GM23338 (cell line): Measurements from ENCODE around the gene RCOR3.

Experiments used
- CREB1 ChIP-seq: fragments of 250-450 bp; sonication (Bioruptor Pico); IDR thresholded peaks from 2 replicates; pipeline ENCODE4 v1.5.0; 2020; ENCODE audit warnings: low read depth, mild to moderate bottlenecking, moderate library complexity
- EZH2 ChIP-seq: fragments of 200-600 bp; sonication (generic); IDR thresholded peaks from one replicate; pipeline ENCODE4 v1.8.0; 2017; ENCODE audit warnings: antibody characterized with exemption, mild to moderate bottlenecking, low read depth; ENCODE audit not compliant: unreplicated experiment
- EZH2phosphoT487 ChIP-seq: fragments of 200-600 bp; sonication (generic); IDR thresholded peaks from one replicate; pipeline ENCODE4 v1.8.1; 2018; ENCODE audit warnings: antibody characterized with exemption; ENCODE audit not compliant: unreplicated experiment
- JUNB ChIP-seq: IDR thresholded peaks from one replicate; pipeline ENCODE4 v1.6.1; 2016; ENCODE audit warnings: antibody characterized with exemption; ENCODE audit not compliant: unreplicated experiment
- NANOG ChIP-seq: IDR thresholded peaks from 2 replicates; pipeline ENCODE4 v1.6.1; 2016; ENCODE audit warnings: antibody characterized with exemption, borderline replicate concordance
- POLR2AphosphoS5 ChIP-seq: IDR thresholded peaks from 2 replicates; pipeline ENCODE4 v1.6.1; 2016; ENCODE audit warnings: antibody characterized with exemption, low read depth
- ZNF114 ChIP-seq: fragments of 250-450 bp; sonication (Bioruptor Pico); IDR thresholded peaks from 2 replicates; pipeline ENCODE4 v1.5.0; 2020; ENCODE audit warnings: mild to moderate bottlenecking, moderate library complexity
- ZNF331 ChIP-seq: fragments of 250-450 bp; sonication (Bioruptor Pico); IDR thresholded peaks from 2 replicates; pipeline ENCODE4 v1.5.0; 2020; ENCODE audit warnings: low read depth, mild to moderate bottlenecking, moderate library complexity
- TF ChIP-seq, protein P1 (sequence below), 2 experiments: fragments of 200-600 bp in 1 of 2; sonication (generic) in 1 of 2; conservative IDR thresholded peaks; 2 replicates each; pipeline versions ENCODE4 v1.5.1 to v1.6.1; 2016 to 2017; ENCODE audit warnings: antibody characterized with exemption in 2 of 2, low read depth in 2 of 2, mild to moderate bottlenecking in 2 of 2, moderate library complexity in 1 of 2
- TF ChIP-seq, protein P2 (sequence below): IDR thresholded peaks from one replicate; pipeline ENCODE4 v1.6.1; 2018; ENCODE audit warnings: antibody characterized with exemption; ENCODE audit not compliant: unreplicated experiment
- TF ChIP-seq, protein P3 (sequence below): IDR thresholded peaks from 2 replicates; pipeline ENCODE4 v1.6.1; 2016; ENCODE audit warnings: antibody characterized with exemption
- TF ChIP-seq, protein P4 (sequence below): fragments of 250-450 bp; sonication (Bioruptor Pico); IDR thresholded peaks from 2 replicates; pipeline ENCODE4 v1.5.0; 2020; ENCODE audit warnings: mild to moderate bottlenecking, moderate library complexity

DNA sequence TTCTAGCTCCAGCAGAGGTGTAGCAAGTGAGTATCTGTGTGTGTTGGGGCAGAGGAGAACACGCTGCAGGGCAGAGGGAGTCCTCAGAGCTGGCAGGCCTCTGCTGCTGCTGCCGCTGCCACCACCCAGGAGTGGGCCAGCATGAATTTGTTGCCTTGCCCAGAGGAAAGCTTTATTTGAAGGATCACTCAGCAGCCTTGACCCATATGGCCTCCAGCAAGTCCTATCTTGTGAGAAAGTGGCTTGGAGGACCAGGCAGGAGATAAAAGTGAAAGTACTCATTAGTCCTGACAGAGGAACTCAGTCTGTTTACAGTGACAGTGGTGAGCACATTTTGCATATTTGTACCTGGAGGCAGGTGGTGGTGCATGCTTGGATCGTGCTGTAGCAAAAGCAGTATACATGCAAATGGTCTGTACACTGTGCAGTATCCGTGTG is 70.6 kb downstream of the RCOR3 start:
- TF ChIP-seq, protein P1, sequence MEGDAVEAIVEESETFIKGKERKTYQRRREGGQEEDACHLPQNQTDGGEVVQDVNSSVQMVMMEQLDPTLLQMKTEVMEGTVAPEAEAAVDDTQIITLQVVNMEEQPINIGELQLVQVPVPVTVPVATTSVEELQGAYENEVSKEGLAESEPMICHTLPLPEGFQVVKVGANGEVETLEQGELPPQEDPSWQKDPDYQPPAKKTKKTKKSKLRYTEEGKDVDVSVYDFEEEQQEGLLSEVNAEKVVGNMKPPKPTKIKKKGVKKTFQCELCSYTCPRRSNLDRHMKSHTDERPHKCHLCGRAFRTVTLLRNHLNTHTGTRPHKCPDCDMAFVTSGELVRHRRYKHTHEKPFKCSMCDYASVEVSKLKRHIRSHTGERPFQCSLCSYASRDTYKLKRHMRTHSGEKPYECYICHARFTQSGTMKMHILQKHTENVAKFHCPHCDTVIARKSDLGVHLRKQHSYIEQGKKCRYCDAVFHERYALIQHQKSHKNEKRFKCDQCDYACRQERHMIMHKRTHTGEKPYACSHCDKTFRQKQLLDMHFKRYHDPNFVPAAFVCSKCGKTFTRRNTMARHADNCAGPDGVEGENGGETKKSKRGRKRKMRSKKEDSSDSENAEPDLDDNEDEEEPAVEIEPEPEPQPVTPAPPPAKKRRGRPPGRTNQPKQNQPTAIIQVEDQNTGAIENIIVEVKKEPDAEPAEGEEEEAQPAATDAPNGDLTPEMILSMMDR (conservative IDR thresholded peaks at IDR 0.05; ENCODE audit: low read depth in 2 of 2) = no peak
- TF ChIP-seq POLR2AphosphoS5 = no peak
- no peak for TF ChIP-seq EZH2
- TF ChIP-seq EZH2phosphoT487 = no peak
- no peak for TF ChIP-seq ZNF114 (CRISPR knock-in tag)
- TF ChIP-seq, protein P2, sequence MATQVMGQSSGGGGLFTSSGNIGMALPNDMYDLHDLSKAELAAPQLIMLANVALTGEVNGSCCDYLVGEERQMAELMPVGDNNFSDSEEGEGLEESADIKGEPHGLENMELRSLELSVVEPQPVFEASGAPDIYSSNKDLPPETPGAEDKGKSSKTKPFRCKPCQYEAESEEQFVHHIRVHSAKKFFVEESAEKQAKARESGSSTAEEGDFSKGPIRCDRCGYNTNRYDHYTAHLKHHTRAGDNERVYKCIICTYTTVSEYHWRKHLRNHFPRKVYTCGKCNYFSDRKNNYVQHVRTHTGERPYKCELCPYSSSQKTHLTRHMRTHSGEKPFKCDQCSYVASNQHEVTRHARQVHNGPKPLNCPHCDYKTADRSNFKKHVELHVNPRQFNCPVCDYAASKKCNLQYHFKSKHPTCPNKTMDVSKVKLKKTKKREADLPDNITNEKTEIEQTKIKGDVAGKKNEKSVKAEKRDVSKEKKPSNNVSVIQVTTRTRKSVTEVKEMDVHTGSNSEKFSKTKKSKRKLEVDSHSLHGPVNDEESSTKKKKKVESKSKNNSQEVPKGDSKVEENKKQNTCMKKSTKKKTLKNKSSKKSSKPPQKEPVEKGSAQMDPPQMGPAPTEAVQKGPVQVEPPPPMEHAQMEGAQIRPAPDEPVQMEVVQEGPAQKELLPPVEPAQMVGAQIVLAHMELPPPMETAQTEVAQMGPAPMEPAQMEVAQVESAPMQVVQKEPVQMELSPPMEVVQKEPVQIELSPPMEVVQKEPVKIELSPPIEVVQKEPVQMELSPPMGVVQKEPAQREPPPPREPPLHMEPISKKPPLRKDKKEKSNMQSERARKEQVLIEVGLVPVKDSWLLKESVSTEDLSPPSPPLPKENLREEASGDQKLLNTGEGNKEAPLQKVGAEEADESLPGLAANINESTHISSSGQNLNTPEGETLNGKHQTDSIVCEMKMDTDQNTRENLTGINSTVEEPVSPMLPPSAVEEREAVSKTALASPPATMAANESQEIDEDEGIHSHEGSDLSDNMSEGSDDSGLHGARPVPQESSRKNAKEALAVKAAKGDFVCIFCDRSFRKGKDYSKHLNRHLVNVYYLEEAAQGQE = no peak
- TF ChIP-seq, protein P3, sequence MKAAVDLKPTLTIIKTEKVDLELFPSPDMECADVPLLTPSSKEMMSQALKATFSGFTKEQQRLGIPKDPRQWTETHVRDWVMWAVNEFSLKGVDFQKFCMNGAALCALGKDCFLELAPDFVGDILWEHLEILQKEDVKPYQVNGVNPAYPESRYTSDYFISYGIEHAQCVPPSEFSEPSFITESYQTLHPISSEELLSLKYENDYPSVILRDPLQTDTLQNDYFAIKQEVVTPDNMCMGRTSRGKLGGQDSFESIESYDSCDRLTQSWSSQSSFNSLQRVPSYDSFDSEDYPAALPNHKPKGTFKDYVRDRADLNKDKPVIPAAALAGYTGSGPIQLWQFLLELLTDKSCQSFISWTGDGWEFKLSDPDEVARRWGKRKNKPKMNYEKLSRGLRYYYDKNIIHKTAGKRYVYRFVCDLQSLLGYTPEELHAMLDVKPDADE = no peak
- no peak for TF ChIP-seq CREB1 (CRISPR knock-in tag)
- TF ChIP-seq JUNB = no peak
- TF ChIP-seq, protein P4, sequence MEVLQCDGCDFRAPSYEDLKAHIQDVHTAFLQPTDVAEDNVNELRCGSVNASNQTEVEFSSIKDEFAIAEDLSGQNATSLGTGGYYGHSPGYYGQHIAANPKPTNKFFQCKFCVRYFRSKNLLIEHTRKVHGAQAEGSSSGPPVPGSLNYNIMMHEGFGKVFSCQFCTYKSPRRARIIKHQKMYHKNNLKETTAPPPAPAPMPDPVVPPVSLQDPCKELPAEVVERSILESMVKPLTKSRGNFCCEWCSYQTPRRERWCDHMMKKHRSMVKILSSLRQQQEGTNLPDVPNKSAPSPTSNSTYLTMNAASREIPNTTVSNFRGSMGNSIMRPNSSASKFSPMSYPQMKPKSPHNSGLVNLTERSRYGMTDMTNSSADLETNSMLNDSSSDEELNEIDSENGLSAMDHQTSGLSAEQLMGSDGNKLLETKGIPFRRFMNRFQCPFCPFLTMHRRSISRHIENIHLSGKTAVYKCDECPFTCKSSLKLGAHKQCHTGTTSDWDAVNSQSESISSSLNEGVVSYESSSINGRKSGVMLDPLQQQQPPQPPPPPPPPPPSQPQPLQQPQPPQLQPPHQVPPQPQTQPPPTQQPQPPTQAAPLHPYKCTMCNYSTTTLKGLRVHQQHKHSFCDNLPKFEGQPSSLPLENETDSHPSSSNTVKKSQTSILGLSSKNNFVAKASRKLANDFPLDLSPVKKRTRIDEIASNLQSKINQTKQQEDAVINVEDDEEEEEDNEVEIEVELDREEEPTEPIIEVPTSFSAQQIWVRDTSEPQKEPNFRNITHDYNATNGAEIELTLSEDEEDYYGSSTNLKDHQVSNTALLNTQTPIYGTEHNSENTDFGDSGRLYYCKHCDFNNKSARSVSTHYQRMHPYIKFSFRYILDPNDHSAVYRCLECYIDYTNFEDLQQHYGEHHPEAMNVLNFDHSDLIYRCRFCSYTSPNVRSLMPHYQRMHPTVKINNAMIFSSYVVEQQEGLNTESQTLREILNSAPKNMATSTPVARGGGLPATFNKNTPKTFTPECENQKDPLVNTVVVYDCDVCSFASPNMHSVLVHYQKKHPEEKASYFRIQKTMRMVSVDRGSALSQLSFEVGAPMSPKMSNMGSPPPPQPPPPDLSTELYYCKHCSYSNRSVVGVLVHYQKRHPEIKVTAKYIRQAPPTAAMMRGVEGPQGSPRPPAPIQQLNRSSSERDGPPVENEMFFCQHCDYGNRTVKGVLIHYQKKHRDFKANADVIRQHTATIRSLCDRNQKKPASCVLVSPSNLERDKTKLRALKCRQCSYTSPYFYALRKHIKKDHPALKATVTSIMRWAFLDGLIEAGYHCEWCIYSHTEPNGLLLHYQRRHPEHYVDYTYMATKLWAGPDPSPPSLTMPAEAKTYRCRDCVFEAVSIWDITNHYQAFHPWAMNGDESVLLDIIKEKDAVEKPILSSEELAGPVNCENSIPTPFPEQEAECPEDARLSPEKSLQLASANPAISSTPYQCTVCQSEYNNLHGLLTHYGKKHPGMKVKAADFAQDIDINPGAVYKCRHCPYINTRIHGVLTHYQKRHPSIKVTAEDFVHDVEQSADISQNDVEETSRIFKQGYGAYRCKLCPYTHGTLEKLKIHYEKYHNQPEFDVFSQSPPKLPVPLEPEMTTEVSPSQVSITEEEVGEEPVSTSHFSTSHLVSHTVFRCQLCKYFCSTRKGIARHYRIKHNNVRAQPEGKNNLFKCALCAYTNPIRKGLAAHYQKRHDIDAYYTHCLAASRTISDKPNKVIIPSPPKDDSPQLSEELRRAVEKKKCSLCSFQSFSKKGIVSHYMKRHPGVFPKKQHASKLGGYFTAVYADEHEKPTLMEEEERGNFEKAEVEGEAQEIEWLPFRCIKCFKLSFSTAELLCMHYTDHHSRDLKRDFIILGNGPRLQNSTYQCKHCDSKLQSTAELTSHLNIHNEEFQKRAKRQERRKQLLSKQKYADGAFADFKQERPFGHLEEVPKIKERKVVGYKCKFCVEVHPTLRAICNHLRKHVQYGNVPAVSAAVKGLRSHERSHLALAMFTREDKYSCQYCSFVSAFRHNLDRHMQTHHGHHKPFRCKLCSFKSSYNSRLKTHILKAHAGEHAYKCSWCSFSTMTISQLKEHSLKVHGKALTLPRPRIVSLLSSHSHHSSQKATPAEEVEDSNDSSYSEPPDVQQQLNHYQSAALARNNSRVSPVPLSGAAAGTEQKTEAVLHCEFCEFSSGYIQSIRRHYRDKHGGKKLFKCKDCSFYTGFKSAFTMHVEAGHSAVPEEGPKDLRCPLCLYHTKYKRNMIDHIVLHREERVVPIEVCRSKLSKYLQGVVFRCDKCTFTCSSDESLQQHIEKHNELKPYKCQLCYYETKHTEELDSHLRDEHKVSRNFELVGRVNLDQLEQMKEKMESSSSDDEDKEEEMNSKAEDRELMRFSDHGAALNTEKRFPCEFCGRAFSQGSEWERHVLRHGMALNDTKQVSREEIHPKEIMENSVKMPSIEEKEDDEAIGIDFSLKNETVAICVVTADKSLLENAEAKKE = no peak
- no peak for TF ChIP-seq ZNF331 (CRISPR knock-in tag)
- no peak for TF ChIP-seq NANOG
